ENCODE results near the gene MARCHF11. TPM values are rescaled to one million over a fixed set of nuclear protein-coding genes. Genes with fewer than 3 reads are reported as not detected.
A peak's percentile ranks its signal among the peaks of the same experiment; 100 is the strongest.

Gene MARCHF11
- total RNA-seq, 1 donor from 2014 or later: not detected

GRCh38 chr5:16140944-16141343, 38.6 kb downstream of the MARCHF11 start:
- TF ChIP-seq CTCF (IDR thresholded peaks at IDR 0.05): no peak
- intact Hi-C loops (cut with DNase I): no loop called here
- H3K27me3 ChIP-seq (ENCODE audit: low read depth): no peaks in the 10 kb centered on the region
- peak in 1 of 2 donors; percentile 29 for ATAC-seq
- H3K27ac ChIP-seq: no peak overlapping the region
- H3K4me1 ChIP-seq: no peaks in the 10 kb centered on the region
- no peaks in the 10 kb centered on the region for H3K9me3 ChIP-seq
- DNase-seq: no peak
- no peak overlapping the region for H3K4me3 ChIP-seq
- H3K36me3 ChIP-seq: no peaks in the 10 kb centered on the region

- Histone ChIP-seq H3K4me3 (no peak overlapping the region), H3K36me3 (no peaks in the 10 kb centered on the region), H3K27me3 (ENCODE audit: low read depth) (no peaks in the 10 kb centered on the region), H3K9me3 (no peaks in the 10 kb centered on the region), H3K27ac (no peak overlapping the region), H3K4me1 (no peaks in the 10 kb centered on the region)
- DNase-seq (no peak), ATAC-seq (no peak)
- TF ChIP-seq CTCF (IDR thresholded peaks at IDR 0.05): no peak
- intact Hi-C loops (cut with DNase I): no loop called here
These were observed 39.2 kb downstream of the MARCHF11 start for GRCh38 chr5:16140417-16140816.

- no peak for TF ChIP-seq CTCF (IDR thresholded peaks at IDR 0.05)
- no peaks in the 10 kb centered on the region for H3K27me3 ChIP-seq (ENCODE audit: low read depth)
- no peaks in the 10 kb centered on the region for H3K9me3 ChIP-seq
- H3K4me3 ChIP-seq: no peak overlapping the region
- H3K36me3 ChIP-seq: no peaks in the 10 kb centered on the region
- ATAC-seq (no peak), DNase-seq (no peak)
- no peak overlapping the region for H3K27ac ChIP-seq
- intact Hi-C loops (cut with DNase I): no loop called here
- no peaks in the 10 kb centered on the region for H3K4me1 ChIP-seq
These were observed 42.4 kb downstream of the MARCHF11 start for GRCh38 chr5:16137177-16137576.

GRCh38 chr5:16135506-16135905, 44.1 kb downstream of the MARCHF11 start:
- H3K36me3 ChIP-seq: no peaks in the 10 kb centered on the region
- H3K4me1 ChIP-seq: no peaks in the 10 kb centered on the region
- intact Hi-C loops (cut with DNase I): no loop called here
- DNase-seq (no peak), ATAC-seq (no peak)
- no peaks in the 10 kb centered on the region for H3K9me3 ChIP-seq
- no peaks in the 10 kb centered on the region for H3K27me3 ChIP-seq (ENCODE audit: low read depth)
- H3K4me3 ChIP-seq: no peak overlapping the region
- TF ChIP-seq CTCF (IDR thresholded peaks at IDR 0.05): no peak
- H3K27ac ChIP-seq: no peak overlapping the region

GRCh38 chr5:16135003-16135402, 44.6 kb downstream of the MARCHF11 start:
- no peak for ATAC-seq
- Histone ChIP-seq H3K36me3 (no peaks in the 10 kb centered on the region), H3K4me3 (no peak overlapping the region), H3K27me3 (ENCODE audit: low read depth) (no peaks in the 10 kb centered on the region), H3K9me3 (no peaks in the 10 kb centered on the region), H3K4me1 (no peaks in the 10 kb centered on the region), H3K27ac (no peak overlapping the region)
- intact Hi-C loops (cut with DNase I): no loop called here
- DNase-seq: no peak
- no peak for TF ChIP-seq CTCF (IDR thresholded peaks at IDR 0.05)

- ATAC-seq (no peak), DNase-seq (no peak)
- no peaks in the 10 kb centered on the region for H3K4me1 ChIP-seq
- no peak overlapping the region for H3K27ac ChIP-seq
- no peak for TF ChIP-seq CTCF (IDR thresholded peaks at IDR 0.05)
- no peaks in the 10 kb centered on the region for H3K27me3 ChIP-seq (ENCODE audit: low read depth)
- no peak overlapping the region for H3K4me3 ChIP-seq
- H3K9me3 ChIP-seq: no peaks in the 10 kb centered on the region
- no peaks in the 10 kb centered on the region for H3K36me3 ChIP-seq
- intact Hi-C loops (cut with DNase I): no loop called here
These were observed 45.4 kb downstream of the MARCHF11 start for GRCh38 chr5:16134204-16134603.

All from lower lobe of right lung (tissue), 2 donors.